WTC11 (cell line): ENCODE data around the gene PAPOLG. TPM values are rescaled to one million over a fixed set of nuclear protein-coding genes. Genes with fewer than 3 reads are reported as not detected.

ENCODE experiments used
- ATAC-seq: fragments of 200-7000 bp; cut with Tn5 transposase; 2 replicates; pipeline ENCODE4 v1.10.0; 2021; ENCODE audit warnings: mild to moderate bottlenecking, moderate library complexity
- CTCF ChIA-PET: fragments of 300-600 bp; sonication (Branson Sonifier 250); formaldehyde crosslinking; loops from one replicate; lab custom pipeline; 2021; ENCODE audit warnings: antibody characterized with exemption; lab: Charles Lee
- POLR2A ChIA-PET: fragments of 350-600 bp; sonication (Branson Sonifier 250); formaldehyde crosslinking; loops from one replicate; lab custom pipeline; 2021; ENCODE audit warnings: antibody characterized with exemption; lab: Charles Lee
- DNase-seq: peaks from one replicate; pipeline ENCODE4 v3.0.0; 2021; ENCODE audit warnings: low spot score
- H3K27ac Mint-ChIP-seq: 2 replicates; pipeline ENCODE4 v1.8.0; 2021; ENCODE audit warnings: mixed read lengths
- H3K27me3 Mint-ChIP-seq: 2 replicates; pipeline ENCODE4 v1.8.0; 2021; ENCODE audit warnings: low read depth, mild to moderate bottlenecking, moderate library complexity, mixed read lengths
- H3K36me3 Mint-ChIP-seq: 2 replicates; pipeline ENCODE4 v1.8.0; 2021; ENCODE audit warnings: mixed read lengths
- H3K4me1 Mint-ChIP-seq: 2 replicates; pipeline ENCODE4 v1.8.0; 2022; ENCODE audit warnings: mixed read lengths
- H3K4me3 Mint-ChIP-seq: 2 replicates; pipeline ENCODE4 v1.8.0; 2021; ENCODE audit warnings: mild to moderate bottlenecking, moderate library complexity, mixed read lengths
- H3K9me3 Mint-ChIP-seq: 2 replicates; pipeline ENCODE4 v1.8.0; 2021; ENCODE audit warnings: mixed read lengths
- ELF4 ChIP-seq: sonication (generic); formaldehyde crosslinking; IDR thresholded peaks from 2 replicates; pipeline ENCODE4 v1.8.1; 2022; ENCODE audit warnings: low read depth, mild to moderate bottlenecking, moderate library complexity, missing genetic modification reagents
- FOXJ3 ChIP-seq: sonication (generic); formaldehyde crosslinking; IDR thresholded peaks from 2 replicates; pipeline ENCODE4 v1.9.0; 2021; ENCODE audit warnings: missing genetic modification reagents, mild to moderate bottlenecking, borderline replicate concordance
- GRHL2 ChIP-seq: fragments of 250-450 bp; sonication (Bioruptor Pico); IDR thresholded peaks from 2 replicates; pipeline ENCODE4 v1.8.0; 2022; ENCODE audit warnings: mild to moderate bottlenecking, moderate library complexity; ENCODE audit not compliant: insufficient replicate concordance, severe bottlenecking
- NFE2L1 ChIP-seq: sonication (generic); formaldehyde crosslinking; IDR thresholded peaks from 2 replicates; pipeline ENCODE4 v1.8.1; 2023; ENCODE audit warnings: missing genetic modification reagents
- NFYB ChIP-seq: sonication (generic); formaldehyde crosslinking; conservative IDR thresholded peaks from 2 replicates; pipeline ENCODE4 v1.8.0; 2022; ENCODE audit warnings: low read depth, missing genetic modification reagents
- PRDM15 ChIP-seq: sonication (generic); formaldehyde crosslinking; IDR thresholded peaks from 2 replicates; pipeline ENCODE4 v1.8.0; 2022; ENCODE audit warnings: missing genetic modification reagents
- PREB ChIP-seq: sonication (generic); formaldehyde crosslinking; IDR thresholded peaks from 2 replicates; pipeline ENCODE4 v1.8.1; 2022; ENCODE audit warnings: mild to moderate bottlenecking, missing genetic modification reagents, moderate library complexity, borderline replicate concordance
- USF1 ChIP-seq: sonication (generic); formaldehyde crosslinking; IDR thresholded peaks from 2 replicates; pipeline ENCODE4 v1.8.0; 2022; ENCODE audit warnings: mild to moderate bottlenecking, missing genetic modification reagents
- ZBTB21 ChIP-seq: sonication (generic); formaldehyde crosslinking; IDR thresholded peaks from 2 replicates; pipeline ENCODE4 v1.8.1; 2023; ENCODE audit warnings: mild to moderate bottlenecking, missing genetic modification reagents, borderline replicate concordance
- ZNF232 ChIP-seq: sonication (generic); formaldehyde crosslinking; IDR thresholded peaks from 2 replicates; pipeline ENCODE4 v1.8.0; 2022; ENCODE audit warnings: mild to moderate bottlenecking, missing genetic modification reagents
- ZNF317 ChIP-seq: sonication (generic); formaldehyde crosslinking; IDR thresholded peaks from 2 replicates; pipeline ENCODE4 v1.8.1; 2023; ENCODE audit warnings: low read depth, mild to moderate bottlenecking, moderate library complexity, missing genetic modification reagents, borderline replicate concordance
- total RNA-seq: library from RNA; stranded (reverse); gene quantifications from 3 replicates; pipeline ENCODE4 v1.2.3, GENCODE V29; 2021
- TF ChIP-seq, protein P1 (sequence below): sonication (generic); formaldehyde crosslinking; IDR thresholded peaks from 2 replicates; pipeline ENCODE4 v1.8.0; 2022; ENCODE audit warnings: mild to moderate bottlenecking, missing genetic modification reagents
- TF ChIP-seq, protein P2 (sequence below): fragments of 250-450 bp; sonication (Bioruptor Pico); IDR thresholded peaks from 2 replicates; pipeline ENCODE4 v1.9.0; 2021; ENCODE audit warnings: moderate library complexity, mild to moderate bottlenecking, inconsistent platforms, borderline replicate concordance
- TF ChIP-seq, protein P3 (sequence below): sonication (generic); formaldehyde crosslinking; IDR thresholded peaks from 2 replicates; pipeline ENCODE4 v1.8.1; 2023; ENCODE audit warnings: mild to moderate bottlenecking, missing genetic modification reagents, moderate library complexity

Gene PAPOLG
- total RNA-seq, 1 experiment from 2014 or later, result 22.5 TPM

DNA sequence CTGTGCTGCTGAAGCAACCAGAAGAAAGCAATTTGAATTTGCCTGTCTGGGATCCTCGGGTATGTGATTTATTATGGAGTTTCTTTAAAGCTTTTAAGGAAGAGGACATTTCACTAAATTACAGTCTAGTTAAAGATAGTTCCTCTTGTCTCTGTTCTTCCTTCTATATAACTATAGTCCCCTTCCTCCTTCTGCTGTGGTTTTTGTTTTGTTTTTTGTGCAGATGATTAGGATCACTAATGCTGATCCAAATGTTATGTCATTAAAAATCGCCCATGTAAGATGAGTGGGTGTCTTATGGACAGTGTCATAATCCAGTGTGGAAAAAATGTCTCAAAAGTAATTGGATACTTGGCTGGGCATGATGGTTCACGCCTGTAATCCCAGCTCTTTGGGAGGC lies 24.7 kb downstream of the PAPOLG start:
- no peak for TF ChIP-seq FOXJ3
- TF ChIP-seq NFE2L1 (CRISPR knock-in tag), result no peak
- TF ChIP-seq PREB, result no peak
- H3K36me3 Mint-ChIP-seq, result peaks cover 63% of the 10 kb centered on the region
- DNase-seq, result no peak
- H3K4me1 Mint-ChIP-seq, result no peaks in the 10 kb centered on the region
- H3K27ac Mint-ChIP-seq, result no peak overlapping the region
- CTCF ChIA-PET, result no interaction called here
- no peaks in the 10 kb centered on the region for H3K27me3 Mint-ChIP-seq
- H3K4me3 Mint-ChIP-seq, result no peak overlapping the region
- no peak for ATAC-seq
- H3K9me3 Mint-ChIP-seq, result no peaks in the 10 kb centered on the region
- POLR2A ChIA-PET, result no interaction called here

- ChIA-PET CTCF (interaction anchor here (0.9 to 1.9 kb wide), 2 partner anchors 86 to 206 kb away, joined by 3 to 11 read pairs; no protein-coding TSS in a partner anchor), POLR2A (no interaction called here)
- TF ChIP-seq ZNF317 (CRISPR knock-in tag) (no peak), PRDM15 (CRISPR knock-in tag) (no peak), GRHL2 (CRISPR knock-in tag) (no peak), USF1 (CRISPR knock-in tag) (no peak), ZBTB21 (CRISPR knock-in tag) (no peak), FOXJ3 (no peak), NFYB (no peak), ZNF232 (CRISPR knock-in tag) (no peak)
- TF ChIP-seq, protein P1, sequence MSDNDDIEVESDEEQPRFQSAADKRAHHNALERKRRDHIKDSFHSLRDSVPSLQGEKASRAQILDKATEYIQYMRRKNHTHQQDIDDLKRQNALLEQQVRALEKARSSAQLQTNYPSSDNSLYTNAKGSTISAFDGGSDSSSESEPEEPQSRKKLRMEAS, result no peak
- TF ChIP-seq, protein P2, sequence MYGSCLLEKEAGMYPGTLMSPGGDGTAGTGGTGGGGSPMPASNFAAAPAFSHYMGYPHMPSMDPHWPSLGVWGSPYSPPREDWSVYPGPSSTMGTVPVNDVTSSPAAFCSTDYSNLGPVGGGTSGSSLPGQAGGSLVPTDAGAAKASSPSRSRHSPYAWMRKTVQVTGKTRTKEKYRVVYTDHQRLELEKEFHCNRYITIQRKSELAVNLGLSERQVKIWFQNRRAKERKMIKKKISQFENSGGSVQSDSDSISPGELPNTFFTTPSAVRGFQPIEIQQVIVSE (CRISPR knock-in tag), result no peak
- no peak overlapping the region for H3K27ac Mint-ChIP-seq
- no peaks in the 10 kb centered on the region for H3K4me1 Mint-ChIP-seq
- no peak for ATAC-seq
- H3K36me3 Mint-ChIP-seq, result peaks cover 57% of the 10 kb centered on the region
- H3K4me3 Mint-ChIP-seq, result no peak overlapping the region
- H3K27me3 Mint-ChIP-seq, result no peaks in the 10 kb centered on the region
- H3K9me3 Mint-ChIP-seq, result no peaks in the 10 kb centered on the region
- DNase-seq, result no peak
Measured at GRCh38 chr2:60793169-60793568, 37.1 kb downstream of the PAPOLG start.

- Mint-ChIP-seq H3K27ac (no peak overlapping the region), H3K4me3 (no peak overlapping the region), H3K4me1 (no peaks in the 10 kb centered on the region), H3K27me3 (no peaks in the 10 kb centered on the region), H3K36me3 (peaks cover 58% of the 10 kb centered on the region), H3K9me3 (no peaks in the 10 kb centered on the region)
- CTCF ChIA-PET, result interaction anchor here (0.9 to 1.9 kb wide), 2 partner anchors 87 to 204 kb away, joined by 3 to 11 read pairs; no protein-coding TSS in a partner anchor
- POLR2A ChIA-PET, result no interaction called here
- DNase-seq (no peak), ATAC-seq (no peak)
- TF ChIP-seq, protein P3, sequence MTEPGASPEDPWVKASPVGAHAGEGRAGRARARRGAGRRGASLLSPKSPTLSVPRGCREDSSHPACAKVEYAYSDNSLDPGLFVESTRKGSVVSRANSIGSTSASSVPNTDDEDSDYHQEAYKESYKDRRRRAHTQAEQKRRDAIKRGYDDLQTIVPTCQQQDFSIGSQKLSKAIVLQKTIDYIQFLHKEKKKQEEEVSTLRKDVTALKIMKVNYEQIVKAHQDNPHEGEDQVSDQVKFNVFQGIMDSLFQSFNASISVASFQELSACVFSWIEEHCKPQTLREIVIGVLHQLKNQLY (CRISPR knock-in tag), result no peak
- no peak for TF ChIP-seq ELF4
- no peak for TF ChIP-seq PREB
Measured at GRCh38 chr2:60794271-60794863, 38.3 kb downstream of the PAPOLG start.
